Activated CD8-positive, alpha-beta memory T cell treated with anti-CD3 and anti-CD28 coated beads for 4 hours (primary cell): Measurements from ENCODE around the gene SLC44A3.

Source experiments
- DNase-seq, 2 donors: peaks; one replicate each; pipeline ENCODE4 v3.0.0-alpha.2; 2020; ENCODE audit warnings: low read depth in 2 of 2

Gene SLC44A3, protein sequence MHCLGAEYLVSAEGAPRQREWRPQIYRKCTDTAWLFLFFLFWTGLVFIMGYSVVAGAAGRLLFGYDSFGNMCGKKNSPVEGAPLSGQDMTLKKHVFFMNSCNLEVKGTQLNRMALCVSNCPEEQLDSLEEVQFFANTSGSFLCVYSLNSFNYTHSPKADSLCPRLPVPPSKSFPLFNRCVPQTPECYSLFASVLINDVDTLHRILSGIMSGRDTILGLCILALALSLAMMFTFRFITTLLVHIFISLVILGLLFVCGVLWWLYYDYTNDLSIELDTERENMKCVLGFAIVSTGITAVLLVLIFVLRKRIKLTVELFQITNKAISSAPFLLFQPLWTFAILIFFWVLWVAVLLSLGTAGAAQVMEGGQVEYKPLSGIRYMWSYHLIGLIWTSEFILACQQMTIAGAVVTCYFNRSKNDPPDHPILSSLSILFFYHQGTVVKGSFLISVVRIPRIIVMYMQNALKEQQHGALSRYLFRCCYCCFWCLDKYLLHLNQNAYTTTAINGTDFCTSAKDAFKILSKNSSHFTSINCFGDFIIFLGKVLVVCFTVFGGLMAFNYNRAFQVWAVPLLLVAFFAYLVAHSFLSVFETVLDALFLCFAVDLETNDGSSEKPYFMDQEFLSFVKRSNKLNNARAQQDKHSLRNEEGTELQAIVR

DNA sequence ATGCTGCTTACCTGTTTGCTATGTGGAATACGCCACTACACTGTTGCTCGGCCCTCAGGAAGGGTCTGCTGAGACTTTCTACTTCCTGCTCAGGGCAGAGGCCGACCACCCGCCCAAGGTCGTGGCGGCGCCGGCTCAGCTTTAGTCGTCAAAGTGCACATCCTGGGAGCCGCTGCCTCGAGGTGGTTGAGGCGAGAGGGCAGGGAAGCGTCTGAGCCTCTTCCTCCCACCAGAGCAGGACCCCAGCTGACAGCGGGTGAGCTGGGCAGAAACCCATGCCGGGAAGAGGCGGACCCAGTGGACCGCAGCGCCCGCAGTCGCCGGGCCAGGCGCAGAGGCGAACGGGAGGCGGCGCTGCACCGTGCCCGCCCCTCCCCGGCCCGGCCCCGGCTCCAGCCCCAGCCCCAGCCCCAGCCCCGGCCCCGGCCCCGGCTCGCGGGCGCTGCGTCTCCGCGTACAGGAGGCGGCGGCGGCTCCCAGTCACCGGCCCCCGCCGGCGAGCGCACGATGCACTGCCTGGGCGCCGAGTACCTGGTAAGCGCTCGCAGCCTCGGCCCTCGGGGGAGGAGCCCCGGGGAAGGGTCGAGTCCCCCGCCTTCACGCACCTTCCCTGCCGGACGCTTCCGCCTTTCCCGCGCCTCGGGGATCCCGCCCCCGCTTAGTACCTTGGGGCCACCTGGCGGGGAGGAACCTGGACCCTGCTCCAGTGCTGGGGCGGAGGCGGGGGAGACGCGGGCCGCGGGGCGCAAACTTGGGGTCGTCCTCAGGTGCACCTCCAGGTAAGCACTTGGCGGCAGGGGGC is at the start of gene SLC44A3:
TSS of gene SLC44A3 (plus strand) at position 413 of the 802 bp plus-strand sequence. CDS start at position 508, 95 bp downstream.
- DNase-seq: no peak

DNA sequence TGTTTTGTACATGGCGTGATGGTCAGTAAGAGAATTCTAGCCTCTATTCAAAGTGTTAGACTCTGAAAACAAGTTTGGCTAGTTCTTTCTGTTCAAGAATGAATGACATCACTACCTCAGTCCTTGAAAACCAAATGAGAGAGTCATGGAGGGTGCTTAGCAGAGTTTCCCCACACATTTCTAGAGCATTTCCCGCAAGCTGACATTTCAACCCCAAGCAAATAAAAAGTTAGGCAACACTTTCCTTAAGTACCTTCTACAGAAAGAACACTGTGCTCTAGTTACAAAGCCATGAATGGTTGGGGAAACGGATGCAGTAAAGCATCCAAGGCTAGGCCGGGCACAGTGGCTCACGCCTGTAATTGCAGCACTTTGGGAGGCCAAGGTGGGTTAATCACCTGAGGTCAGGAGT is 47.9 kb upstream of the SLC44A3 start:
- DNase-seq: no peak

DNA sequence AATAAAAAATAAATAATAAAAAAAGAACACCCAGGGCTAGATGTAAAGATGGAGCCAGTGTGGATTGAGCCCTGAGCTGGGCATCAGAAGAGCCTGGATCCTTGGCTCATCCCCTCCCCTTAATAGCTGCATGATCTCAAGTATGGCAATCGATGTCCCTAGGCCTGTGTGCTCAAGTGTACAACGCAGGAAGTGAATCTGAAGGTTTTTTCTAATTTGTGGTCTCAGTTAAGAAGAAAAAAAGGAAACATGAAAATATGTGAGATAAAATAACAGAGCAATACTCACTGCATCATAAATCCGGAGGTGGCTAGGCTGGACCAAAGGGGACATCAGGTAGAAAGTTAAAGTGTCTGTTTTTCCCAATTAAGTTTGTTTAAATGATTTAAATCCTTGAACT is 47.3 kb upstream of the SLC44A3 start:
- DNase-seq: no peak

DNA sequence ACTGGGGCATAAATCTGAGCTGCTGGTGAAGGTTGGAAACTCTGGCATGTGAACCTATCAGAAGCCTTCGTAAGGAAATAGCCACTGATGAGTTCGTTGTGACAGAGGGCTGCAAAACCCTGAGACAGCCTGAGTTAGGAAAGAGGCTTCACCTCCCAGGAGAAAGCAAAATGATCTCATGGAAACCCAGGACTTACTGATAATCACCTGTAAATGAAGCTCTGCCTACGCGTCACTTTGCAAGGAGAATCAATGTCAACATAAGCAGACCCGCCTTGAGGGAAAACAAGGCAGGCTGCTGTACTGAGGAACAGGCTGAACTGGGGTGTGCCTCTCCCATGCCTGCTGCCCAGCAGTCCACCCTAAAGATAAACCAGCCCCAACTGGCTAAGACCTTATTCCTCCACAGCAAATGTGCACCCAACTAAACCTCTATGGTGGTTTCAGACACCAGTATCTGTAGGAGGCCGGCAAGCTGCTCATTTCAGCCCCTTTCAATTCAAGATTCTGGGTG is 46.8 kb upstream of the SLC44A3 start:
- DNase-seq: no peak

DNA sequence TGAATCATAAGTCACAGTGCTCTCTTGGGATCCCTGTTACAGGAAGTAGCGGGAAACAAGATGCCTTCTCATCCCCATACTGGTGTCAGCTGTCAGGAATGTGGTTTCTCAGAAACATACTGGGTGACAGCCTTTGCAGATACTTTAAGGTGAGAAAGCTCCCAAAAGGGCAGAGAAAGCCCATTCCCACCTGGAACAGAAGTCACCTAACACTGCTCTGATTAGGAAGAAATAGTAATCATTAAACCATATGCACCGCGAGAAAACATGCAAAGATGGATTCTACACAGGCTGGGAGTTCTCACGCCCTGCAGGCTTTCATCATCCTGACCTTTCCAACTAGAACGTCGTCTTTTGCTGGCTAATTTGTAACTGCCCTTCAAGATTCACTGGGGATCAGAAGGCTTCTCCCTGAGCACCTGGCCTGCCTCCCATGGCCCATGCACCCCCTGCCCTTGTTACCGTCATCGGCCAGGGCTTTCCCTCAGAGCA is 46.2 kb upstream of the SLC44A3 start:
- DNase-seq: no peak

DNA sequence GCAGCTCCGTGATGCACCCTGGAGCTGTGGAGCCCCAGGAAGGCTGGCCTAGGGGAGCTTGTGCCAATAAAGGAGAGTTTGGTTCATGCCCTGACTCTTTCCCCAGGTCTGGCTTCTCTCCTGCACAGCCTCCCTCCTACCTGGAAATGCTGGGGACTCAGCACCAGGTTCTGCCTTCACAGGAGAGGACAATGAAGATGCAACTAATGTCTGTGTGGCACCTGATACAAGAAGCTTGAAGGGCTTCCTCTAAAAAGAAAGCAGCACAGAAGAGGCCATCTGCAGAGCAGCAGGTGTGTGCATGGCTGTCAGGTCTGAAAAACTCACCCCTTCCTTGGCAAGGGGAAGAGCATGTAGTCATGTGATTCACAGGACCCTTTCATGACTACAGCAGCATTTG is 43.7 kb upstream of the SLC44A3 start:
- DNase-seq: no peak

DNA sequence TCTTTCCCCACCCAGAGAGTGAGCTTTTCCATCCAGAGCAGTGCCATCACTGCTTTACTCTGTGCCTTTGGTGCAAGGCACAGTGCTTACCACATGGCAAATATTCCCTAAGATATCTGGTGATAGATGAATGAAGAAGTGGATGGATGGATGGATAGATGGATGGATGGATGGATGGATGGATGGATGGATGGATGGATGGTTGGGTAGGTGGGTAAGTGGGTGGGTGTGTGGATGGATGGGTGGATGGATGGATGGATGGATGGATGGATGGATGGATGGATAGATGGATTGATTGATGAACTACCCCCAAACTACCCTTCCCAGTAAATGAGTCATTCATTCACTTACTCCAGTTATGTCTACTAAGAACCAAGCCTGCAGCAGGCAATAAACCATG is 42.9 kb upstream of the SLC44A3 start:
- no peak for DNase-seq

DNA sequence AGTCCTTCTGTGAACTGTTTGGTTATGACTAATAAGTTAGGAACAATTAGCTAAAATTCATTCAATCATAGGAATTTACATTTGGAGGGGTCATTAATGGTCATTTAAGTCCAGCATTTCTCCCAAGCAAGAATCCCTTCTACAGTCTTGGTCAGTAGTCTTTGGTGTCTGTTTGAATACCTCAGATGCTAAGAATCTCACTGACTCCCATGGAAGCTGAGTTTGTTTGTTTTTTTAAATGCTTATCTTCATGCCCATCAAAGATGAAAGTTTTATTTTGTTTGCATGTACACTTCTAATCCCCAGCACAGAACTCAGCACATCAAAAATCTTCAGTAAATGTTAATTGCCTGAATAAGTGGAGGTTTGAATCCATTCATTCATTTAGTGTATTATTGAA is 41.3 kb upstream of the SLC44A3 start:
- no peak for DNase-seq

DNA sequence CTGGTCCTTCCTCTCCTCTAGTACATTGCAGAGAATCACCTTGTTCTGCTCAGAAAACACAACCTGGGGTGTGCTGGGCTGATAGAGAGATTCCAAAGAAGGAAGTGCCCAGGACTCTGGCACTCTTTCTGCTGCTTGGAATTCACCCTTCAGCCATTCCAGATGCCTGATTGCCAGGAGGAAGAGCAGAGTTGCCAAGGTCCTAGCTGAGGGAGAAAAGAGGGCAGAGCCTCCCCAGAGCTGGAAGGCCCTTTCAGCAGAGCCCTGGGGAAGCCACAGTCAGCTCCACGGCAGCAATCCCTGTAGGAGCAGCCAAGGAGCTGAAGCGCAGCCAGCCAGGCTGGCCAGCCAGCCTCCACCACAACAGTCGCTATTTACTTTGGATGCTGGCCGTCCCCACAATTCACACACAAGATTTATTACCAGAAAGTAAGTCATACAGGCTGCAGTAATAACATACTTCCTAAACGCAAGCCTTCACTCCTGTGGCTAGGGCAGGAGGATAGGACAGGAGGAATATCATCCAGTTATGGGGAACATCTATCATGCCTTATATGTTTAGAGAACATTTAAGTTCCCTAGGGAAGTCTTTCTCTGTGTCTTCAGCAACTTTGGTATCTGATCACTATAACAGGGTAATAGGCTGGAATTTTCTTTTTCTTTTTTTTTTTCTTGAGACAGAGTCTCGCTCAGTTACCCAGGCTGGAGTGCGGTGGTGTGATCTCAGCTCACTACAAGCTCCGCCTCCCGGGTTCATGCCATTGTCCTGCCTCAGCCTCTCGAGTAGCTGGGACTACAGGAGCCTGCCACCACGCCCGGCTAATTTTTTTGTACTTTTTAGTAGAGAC is 36.6 kb upstream of the SLC44A3 start:
- DNase-seq: no peak

DNA sequence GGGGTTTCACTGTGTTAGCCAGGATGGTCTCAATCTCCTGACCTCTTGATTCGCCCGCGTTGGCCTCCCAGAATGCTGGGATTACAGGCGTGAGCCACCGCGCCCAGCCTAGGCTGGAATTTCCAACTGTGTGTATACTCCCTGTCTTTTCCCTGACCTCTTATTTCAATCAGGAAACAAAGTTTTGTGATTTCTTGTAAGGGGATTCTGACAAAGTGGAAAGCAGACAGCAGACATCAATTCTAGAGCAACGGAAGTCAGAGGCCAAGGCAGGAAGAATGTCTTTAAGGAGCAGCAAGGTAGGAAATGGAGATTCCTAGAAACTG is 36.0 kb upstream of the SLC44A3 start:
- no peak for DNase-seq

DNA sequence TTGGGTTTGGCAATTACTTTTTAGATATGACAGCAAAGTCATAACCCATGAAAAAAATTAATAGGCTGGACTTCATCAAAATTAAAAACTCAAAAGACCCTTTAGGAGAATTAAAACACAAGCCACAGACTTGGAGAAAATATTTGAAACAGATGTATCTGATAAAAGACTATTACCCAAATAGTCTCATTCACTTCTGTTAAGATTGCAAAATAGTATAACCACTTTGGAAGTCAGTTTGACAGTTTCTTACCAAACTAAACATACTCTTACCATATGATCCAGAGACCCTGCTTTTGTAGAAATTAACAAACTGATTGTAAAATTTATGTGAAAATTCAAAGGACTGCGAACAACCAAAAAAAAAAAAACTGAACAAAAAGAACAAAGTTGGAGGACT is 32.5 kb upstream of the SLC44A3 start:
- DNase-seq: no peak

DNA sequence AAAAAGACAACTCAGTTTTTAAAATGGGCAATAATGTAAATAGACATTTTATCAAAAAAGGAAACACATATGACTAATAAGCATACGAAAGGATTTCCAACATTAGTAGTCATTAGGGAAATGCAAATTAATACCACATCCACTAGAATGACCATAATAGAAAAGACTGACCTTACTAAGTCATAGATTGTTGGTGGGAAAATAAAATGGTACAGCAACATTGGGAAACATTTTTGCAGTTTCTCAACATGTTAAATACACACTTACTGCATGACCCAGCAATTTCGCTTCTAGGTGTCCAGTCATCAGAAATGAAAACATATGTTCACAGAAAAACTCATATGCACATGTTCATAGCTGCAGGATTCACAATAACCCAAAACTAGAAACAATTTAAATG is 29.9 kb upstream of the SLC44A3 start:
- no peak for DNase-seq

DNA sequence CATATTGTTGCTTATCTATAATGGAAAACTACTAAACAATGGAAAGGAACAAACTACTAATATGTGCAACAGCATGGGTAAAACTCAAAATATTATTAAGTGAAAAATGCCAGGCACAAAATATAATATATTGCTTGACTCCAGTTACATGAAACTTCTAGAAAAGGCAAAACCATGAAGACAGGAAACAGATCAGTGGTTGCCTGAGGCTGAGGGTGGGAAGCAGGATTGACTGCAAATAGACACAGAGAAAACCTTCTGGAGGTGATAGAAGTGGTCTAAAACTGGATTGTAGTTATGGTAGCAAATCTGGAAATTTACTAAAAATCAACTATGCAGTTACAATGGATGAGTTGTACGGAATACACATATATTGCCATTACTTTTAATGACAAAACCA is 29.5 kb upstream of the SLC44A3 start:
- no peak for DNase-seq

DNA sequence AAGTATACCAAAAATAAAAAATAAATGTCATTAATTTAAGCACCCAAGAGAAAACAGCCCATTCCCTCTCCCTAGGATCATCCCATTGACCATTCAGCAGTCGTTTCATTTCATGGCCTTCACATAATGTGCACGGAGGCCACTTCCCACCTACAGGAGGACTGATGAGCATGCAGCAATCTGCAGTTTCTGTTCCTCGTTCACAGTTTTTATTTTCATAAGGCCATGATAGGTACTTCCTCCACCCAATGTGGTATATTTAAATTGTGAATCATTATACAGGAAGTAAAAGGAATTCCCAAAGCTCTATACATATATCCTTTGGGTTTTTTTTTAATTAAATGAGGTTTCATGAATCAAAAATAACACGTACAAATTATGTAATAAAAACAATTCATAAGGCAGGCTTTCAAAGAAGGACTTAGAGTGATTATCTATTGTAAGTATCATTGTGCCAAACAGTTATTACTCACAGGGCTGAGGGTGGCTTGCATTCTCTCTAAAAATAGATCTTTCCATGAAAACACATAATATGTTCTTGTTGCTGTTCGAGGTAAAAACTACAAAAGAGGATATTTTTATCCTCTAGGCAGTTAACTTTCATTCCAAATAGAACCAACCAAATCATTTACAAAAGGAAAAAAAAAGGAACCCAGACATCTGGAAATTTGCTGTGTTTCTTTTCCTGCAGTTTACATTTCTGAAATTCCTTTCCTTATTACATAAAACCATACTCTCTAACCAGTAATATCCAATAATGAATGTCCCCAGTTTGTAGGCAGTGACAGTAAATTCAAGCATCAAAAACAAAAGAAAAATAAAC is 27.5 kb upstream of the SLC44A3 start:
- DNase-seq: no peak

DNA sequence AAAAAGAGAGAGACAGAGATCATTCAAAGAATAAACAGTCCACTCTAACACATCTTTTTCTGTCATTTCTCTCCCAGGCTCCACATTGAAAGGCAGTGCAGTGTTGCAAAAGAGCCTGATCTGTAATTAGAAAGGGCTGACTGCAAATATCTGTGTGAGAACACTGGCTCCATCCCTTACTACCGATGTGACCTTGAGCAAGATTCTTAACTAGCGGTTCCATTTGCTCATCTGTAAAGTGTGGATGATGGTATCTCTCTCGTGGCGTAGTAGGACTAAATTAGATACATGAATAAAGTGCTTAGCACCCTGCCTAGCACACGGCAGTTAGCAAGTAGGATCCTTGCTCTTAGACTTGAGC is 26.9 kb upstream of the SLC44A3 start:
- no peak for DNase-seq

DNA sequence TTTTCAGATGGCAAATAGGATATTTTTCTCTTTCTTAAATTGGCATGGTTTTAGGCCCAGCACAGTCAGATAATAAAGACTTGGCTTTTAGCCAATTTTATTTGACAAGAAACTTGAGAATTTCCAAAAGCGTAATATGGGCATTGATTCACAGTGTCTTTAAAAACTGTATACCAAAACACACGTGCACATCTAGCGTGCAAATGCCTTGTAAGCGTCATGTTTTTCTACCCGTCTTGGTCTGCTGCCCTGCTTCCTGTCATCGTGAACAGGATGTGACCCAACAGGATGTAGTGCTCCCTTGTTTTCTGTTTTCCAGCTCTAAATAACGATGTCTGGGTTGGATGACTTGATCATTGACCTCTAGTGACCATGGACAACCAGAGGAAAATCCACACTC is 24.7 kb upstream of the SLC44A3 start:
- no peak for DNase-seq

DNA sequence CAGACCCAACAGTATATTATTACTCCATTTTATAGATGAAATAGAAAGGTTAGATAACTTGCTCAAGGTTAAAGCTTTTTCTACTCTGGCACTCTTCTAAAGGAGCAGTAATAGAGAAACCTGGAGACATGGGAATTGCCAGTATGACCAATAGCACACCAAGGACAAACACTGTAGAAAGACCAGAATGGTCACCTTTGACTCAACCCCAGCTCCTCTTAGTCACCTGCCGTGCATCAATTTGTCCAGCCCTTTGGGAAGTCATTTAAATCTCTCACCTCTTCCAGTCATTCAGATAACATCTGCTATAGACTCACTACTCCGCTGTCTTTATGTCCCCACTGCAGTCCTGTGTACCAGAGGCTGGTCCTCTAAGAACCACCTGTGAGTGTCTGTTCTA is 23.9 kb upstream of the SLC44A3 start:
- no peak for DNase-seq

DNA sequence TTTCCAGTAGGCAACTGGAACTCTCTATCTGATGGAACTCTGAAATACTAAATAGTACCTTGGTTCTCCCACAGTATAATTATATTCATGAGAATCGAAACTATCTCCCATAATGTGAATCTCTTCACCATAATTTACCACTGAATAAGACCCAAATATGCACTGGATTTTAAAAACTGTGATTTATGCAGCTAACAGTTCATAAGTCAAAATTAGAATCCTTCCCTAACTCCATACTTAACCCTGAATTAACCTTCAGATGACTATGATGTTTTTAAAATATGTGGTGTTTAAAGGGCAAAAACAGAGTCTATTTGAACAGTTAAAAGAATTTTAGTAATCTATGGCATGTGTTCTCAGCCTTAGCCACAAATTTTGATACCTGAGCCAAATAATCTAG is 22.9 kb upstream of the SLC44A3 start:
- no peak for DNase-seq

DNA sequence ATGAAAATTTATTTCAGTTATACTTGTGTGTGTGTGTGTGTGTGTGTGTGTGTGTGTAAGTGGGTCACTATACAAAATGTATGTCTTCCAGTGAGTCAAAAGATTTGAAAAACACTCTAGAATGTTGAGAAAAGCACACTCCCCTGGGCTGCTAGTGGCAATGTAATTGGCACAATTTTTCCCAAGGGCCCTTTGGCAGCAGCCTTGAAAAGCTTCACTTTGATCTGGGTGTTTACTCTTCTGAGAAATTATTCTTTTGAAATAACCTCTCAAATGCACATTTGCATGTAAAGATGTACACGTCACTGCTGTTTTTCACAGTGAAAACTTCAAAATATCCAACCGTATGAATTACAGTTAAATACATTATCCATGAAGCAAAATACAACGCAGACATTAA is 22.1 kb upstream of the SLC44A3 start:
- DNase-seq: no peak

DNA sequence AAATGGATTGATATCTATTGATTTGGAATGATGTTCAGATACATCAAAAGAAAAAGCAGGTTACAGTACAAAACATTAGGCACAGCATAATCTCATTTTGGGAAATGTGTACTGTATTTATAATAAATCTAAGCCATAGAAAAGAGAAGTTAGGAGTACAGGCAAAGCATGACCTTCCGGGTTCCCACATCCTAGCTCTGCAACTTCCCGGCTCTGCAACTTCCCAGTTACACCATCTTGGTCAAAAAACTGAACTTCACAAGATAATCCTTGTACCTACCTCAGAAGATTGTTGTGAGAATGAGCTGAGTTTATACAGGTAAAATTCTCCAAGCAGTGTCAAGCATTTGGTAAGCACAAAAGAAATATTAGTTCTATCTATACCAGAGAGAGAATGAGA is 21.7 kb upstream of the SLC44A3 start:
- DNase-seq: no peak

DNA sequence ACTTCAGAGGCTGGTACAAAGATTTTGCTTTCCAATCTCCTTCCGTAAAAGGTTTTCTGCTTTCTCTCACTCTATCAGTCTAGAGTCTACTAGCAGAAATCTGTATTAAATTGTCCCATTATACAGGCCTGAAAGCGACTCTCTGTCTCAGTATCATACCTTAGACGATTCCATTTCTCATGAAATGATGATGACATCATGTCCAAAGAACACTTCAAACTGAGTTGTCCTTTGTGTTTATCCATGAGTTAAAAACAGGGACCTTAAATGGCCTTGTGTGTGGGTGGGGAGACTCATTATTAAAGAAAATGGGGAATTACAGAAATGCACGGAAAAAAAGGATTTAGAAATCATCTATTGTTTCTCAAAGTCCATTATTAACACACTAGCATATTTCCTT is 21.0 kb upstream of the SLC44A3 start:
- DNase-seq: no peak
